GM21367 (cell line): ENCODE measurements around the gene AMOTL1.

Source experiments
- ATAC-seq: cut with Tn5 transposase; IDR thresholded peaks from one replicate; pipeline ENCODE4 v1.9.1; 2021; ENCODE audit not compliant: unreplicated experiment

AMOTL1 gene

DNA sequence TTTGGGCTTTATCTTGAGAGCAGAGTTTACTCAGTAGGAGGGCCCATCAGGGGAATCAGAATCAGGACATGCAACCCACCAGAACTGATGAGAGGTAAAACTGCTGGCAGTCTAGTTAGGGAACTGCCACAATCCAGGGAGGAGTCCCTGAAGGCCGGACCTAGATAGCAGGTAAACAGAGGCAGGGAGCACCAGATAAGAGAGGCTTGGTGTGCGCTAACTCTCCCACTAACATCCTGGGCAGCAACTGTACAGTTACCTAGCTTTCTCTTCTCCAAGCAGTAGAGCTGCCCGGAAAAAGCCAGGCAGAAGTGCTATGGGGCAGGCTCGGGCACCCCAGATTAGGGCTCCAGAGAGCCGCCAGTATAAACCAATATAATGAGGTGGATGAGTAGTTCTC lies 865 bp upstream of the AMOTL1 start:
- no peak for ATAC-seq

DNA sequence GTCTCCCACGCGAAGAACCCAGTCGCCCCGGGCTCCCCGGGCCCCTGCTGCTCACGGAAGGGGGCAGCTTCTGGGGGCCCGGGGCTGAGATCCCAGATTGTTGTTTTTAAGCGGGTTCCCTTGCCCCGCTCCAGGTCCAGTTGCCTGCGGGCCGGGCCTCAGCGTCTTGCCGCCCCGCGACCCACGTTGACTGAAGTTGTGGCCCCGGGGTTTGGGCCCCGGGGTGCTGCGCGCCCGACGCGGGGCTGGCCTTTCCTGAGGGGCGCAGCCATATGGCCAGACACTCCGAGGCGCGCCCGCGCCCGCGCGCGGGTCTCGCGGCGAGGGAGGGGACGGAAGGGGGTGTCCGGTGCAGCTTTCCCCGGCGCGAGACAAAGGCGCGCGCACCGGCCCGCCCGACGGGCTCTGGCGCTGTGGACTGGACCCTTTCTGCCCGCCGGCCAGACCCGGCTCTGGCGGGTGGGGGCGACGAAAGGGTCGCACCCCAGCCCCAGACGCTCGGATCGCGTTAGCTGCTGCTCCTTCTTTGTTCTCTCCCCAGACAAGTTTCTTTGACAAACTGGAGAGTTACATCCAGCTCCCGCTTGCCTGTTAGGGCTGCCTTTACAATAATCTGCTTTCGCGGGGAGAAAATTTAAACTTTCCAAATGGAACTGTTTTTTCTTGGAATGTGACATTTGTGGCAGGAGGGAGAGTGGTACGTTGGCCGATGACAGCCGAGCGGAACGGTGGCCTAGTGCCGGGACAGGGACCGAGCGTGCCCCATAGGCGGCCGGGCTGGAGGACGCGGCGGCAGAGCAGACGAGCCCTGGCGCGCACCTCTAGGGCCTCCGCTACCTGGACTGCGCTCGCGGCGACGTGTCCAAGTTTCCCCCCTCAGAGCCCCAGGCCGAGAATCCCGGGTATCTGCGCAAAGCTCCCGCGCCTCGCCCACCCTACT lies 716 bp downstream of the AMOTL1 start:
- ATAC-seq, result no peak

DNA sequence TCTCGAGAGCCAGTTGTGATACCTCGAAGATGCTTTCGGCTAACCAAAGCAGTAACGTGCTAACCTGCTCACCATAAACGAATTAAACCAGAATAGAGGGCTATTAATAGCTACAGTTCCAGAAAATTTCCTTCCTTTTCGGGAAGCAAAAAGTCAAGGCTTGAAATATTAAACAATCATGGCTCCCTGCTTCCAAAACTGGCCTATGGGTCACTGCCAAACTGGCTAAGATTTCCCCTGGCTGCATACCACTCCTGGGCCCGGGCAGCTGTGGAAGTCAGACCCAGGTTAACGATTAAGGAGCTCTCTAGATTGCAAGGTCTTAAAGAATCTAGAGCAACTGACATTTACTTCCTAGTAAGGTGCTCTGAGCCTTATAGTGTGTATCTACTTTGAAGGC lies 1.7 kb downstream of the AMOTL1 start:
- ATAC-seq, result no peak

DNA sequence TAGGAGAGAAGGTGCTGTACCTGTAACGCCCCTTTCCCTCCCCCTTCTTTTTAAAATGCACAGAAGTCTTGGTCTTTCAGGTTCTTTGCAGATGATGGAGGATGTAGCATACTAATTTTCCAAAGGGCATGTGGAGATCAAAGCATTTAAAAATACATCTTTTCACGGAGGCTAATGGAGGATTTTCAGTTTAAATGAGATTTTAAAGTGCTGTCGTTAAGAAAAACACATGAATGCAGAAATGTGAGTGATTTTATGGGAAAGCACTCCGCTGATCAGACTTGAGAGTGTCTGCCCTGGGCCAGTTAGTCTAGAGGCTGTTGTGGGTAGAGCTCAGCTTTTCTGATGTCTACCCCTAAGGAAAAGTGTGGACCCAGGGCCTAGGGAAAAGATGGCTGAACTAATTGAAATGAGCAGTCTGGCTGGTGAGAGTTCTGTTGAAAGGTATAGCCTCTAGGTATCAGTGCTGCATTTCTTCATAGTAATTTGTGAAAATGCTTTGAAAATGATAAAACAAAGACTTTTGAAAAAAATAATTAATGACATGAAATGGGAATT lies 2.5 kb downstream of the AMOTL1 start:
- ATAC-seq, result no peak

DNA sequence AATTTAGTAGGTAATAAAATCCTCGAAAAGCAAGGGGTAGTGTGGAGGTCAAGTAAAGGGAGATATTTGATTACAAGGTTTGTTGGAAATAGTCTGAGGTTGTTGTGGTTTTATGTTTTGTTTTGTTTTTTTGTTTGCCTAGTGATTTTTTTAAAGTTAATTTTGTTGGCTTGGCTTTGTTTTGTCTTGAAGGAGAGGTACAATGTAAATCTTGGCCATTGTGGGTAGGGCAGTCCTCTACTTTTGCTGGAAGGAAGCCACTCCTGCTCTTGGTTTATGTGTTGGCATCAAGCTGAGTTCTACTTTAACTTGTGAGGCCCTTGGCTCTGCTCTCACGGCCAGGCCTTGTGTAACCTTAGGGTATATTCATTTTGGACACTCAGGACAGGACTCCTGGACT lies 3.2 kb downstream of the AMOTL1 start:
- no peak for ATAC-seq

DNA sequence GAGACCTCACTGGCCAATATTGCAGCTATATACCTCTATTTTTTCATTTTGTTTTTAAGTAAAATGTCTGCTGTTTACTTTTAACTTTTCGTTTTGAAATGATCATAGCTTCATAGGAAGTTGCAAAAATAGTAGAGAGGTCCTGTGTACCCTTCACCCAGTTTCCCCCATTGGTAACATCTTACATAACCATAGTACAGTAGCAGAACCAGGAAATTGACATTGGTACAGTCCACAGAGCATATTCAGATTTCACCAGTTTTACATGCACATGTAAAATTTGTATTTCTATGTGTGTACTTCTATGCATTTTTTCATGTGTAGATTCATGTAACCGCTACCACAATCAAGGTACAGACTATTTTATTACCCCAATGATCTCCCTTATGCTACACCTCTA lies 3.8 kb downstream of the AMOTL1 start:
- no peak for ATAC-seq

DNA sequence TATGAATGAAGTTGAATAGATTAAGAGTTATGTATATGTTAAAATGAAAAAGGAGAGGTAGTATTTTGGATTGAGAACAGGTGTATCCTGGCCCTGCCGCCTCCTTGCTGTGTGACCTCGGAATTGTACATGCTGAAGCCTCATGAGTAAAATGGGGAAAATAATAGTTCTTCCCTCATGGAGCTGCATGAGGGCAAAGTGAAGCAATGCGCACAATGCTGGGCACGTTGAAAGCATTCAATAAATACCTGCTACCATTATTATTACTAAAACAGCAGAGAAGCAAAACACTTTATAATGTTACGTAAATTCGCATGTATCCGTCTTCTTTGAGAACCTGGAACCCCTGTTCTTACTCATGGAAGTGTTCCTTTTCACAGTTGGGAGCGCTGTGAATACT lies 5.7 kb downstream of the AMOTL1 start:
- no peak for ATAC-seq

DNA sequence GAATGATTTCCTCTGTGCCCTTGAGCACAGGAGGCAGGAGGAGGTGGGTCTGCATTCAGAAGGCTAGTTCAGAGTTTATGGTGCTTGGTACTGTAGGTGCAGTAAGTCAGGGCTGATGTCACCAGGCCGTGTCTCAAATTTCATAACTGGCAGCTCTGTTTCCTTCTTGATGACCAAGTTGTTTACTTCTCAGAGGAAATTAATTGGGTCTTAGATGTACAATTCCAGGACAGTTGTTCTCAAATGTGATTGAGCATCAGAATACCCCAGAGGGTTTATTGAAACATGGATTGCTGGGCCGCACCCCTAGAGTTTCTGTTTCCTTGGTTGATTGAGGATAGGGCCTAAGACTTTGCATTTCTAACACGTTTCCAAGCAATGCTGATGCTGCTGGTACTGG lies 6.2 kb downstream of the AMOTL1 start:
- no peak for ATAC-seq

DNA sequence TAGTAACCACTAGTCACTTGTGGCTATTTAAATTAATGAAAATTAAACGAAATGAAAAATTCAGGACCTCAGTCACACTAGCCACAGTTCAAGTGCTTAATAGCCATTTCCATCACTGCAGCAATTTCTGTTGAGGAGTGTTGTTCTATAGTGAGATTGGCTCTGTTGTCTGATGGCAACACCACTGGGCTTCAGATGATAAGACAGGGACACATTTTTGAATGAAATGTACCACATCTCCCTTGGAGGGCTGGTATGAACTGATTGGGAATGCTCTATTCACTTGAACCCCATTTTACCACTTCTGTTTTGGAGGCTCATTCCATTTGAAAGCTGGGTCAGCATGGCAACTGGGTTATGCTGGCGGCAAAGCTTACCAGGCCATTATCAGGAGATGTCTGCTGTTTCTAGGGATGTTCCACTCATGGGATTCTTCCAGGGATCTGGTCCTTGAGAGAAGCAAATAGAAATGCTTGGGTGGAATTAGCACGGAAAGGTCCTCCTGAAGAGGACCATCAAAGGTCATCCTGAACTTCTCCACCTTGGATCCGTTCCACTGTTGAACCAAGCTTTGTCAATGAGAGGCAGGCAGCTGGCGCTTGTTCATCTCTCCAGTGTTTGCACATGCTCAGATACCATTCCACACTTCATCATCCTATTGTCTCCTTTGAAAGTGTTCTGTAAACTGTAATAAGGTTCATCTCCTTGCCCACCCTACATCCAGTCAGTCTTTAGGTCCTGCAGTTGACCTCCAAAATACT lies 7.6 kb downstream of the AMOTL1 start:
- ATAC-seq, result no peak

DNA sequence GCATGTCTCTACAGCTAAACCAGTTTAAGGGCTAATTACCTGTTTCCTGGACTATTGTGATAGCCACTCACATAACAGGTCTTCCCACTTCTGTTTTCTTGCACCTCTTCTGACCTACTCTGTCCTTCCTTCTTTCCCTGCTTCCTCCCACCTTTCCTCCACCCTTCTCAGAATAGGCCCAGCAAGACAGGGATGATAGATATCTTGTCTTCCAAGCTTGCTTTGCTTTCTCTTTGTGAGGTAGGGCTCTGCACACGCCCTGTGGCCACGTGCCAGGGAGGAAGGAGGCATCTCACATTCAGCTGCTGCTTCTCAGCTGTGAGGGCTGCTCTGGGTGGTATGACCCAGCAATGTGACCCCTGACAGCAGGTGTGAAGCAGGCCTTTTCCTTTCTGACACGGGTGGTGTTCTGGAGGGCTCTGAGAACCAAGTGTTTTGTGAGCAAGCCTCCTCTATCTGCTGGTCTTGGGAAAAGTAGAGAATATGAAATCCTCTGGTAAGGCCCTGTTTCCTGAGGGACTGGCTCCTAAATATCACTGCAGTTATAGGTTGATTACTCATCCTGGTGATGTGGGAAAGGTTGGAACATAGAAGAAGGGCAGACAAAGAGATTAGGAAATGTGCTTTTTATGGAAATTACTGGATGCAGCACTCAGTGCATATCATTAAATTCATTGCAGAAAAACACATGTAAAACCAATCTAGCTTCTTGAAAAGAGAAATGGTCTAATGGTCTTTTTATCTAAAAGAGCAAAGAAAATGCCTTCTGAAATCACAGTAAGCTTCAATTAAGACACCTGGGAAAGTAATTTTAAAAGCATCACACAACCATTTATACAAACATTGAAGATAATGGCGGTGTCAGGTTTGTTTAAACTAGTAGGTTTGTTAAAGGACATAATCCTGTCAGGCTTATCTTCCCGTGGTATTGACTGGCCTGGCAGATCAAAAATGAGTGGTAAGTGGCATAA lies 8.5 kb downstream of the AMOTL1 start:
- ATAC-seq, result no peak

DNA sequence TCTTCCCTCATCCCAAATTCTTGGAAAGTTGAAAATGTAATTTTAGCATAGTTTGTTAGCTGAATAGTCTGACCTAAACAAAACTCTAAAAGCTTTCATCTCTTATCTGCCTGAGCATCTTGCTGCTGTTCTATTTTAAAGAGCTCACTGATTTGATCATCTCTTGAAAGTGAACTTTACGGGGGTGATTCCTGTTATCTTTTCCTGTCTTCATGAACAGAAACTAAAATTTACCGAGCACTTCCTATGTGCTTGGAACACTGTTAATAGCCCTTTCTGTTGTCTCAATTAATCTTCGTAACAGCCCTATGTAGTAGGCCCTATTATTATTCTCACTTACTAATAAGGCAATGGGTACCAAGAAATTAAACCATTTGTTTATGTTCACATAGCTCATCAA lies 12.3 kb downstream of the AMOTL1 start:
- no peak for ATAC-seq

DNA sequence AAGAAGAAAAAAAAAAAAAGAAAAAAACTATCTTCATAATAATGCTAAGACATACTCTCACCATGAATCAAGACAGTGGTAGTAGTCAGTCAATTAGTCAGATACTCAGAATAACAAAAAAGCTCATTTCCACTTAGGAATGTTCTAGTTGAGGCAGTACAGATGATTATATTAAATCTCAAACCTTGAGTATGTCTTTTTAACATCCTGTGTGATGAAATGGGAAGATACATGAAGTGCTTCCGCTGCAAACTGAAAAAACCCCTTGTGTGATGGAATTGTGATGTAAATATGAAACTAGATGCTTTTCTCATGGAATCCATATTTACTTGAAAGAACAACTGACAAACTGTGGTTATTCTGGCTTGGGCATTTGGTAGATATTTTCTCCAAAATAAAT lies 13.7 kb downstream of the AMOTL1 start:
- no peak for ATAC-seq

DNA sequence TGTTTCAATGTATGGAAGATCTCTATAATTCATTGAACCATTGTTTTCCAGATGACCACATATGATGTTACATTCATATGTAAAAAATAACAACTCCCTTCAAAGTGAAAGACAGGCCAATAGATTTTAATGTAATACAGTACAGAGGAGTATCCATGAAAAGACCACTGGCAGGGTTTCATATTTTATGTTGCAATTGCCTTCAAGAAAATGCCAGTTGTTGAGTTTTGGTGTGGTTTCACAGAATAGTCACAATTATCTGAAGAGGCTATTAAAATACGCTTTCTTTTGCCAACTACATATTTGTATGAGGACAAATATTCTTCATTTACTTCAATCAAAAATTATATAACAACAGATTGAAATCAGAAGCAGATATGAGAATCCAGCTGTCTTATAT lies 14.3 kb downstream of the AMOTL1 start:
- ATAC-seq, result no peak

DNA sequence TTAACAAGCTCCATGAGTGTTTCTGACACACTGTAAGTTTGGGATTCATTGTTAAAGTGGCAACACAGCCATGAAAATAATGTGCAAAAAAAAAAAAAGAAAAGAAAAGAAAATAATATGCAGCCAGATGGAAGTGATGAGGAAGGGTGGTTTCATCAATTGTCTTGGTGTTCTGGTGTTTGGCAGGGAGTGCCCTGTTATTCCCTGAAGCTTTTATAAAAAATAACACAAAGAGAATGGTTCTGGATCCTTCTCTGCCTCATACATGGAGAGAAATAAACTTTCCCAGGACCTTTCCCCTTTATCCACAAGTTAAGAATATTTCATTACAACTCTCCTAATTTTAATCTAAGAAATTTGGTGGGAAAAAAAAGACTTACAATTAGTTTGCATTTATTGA lies 16.7 kb downstream of the AMOTL1 start:
- ATAC-seq, result no peak

DNA sequence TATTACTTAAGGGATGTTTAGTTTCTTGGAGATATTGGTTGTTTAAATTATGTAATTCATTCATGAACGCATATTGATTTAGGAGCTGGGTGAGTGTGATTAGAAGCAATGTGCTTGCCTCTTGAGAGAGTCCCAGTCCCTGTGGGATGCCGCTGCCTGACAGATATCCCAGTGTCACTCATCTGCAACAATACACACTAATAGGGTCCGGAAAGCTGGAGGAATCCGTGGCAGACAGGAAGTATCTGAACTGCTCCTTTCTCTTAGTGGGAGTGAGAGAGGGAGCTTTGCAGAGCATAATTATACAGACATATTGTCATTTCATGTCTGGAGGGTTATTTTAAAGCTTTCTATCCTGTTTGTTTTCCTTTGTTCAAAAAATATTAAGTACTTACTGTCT lies 17.4 kb downstream of the AMOTL1 start:
- no peak for ATAC-seq

DNA sequence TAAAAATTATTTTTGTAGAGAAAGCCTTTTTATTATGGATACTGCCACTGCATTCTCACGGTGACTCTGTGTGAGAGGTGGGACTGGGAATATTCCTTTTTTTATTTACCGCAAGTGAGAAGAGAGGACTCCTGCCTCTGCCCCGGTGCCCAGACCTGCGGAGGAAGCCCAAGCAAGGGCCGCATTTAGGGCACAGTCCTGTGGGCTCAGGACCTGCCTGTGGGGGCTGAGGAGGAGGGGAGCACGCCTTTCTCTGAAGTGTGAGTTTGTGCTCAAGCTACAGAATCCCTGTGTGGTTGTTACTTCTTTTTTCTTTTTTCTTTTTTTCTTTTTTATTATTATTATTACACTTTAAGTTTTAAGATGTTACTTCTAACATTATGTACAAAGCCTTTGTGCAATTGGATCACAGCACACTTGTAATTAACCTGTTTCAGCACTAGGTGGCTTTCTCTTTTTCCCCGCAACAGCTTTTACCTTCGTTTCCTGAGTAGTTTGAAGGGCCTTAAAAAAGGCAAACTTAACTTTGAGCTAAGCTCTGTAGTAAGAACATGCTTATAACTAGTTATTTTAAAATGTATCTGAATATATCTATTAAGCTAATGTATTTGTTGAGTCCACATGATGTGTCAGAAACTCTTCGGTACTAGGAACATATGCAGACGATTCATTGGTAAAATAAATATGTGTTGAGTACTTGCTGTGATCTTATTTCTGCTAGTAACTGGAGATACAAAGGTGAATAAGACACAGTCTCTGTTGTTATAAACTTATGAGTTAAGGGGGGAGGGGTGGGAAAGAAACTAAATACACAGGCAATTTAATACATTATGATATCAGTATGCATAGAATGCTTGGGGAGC lies 18.3 kb downstream of the AMOTL1 start:
- no peak for ATAC-seq

DNA sequence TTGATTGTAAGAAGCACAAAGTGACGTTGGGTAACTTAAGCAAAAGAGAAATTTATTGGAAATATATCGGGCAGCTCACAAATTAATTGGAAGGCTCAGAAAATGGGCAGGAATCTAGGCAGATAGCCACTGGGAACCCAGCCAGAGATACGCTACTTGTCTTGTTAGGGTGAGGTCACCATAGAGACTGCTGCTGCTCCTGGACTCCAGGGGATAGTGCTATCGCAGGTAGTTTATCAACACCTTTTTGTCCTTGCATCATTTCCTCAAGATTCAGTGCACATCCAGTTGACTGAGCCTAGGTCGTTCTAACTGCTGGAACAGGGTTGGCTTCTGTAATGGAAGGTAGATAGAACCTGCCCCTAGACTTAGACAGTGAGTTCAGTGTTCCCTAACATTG lies 19.6 kb downstream of the AMOTL1 start:
- no peak for ATAC-seq

DNA sequence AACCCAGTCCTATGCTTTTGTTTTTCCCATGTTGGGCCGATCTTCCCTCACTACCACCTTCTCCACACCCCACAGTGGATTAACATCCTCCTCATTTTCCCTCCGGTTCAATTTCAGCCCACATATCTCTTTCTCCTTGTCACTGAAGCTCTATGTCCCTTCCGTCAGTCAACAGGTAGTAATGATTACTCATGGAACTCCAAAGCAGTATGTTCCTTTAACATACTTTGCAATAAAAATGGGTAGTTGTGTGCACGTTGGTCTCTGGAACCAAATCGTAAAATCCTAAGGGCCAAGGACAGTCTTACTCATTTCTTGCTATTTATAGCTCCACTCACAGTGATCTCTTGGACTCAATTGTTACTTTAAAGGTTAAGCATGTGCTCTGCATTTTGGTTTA lies 20.2 kb downstream of the AMOTL1 start:
- no peak for ATAC-seq

DNA sequence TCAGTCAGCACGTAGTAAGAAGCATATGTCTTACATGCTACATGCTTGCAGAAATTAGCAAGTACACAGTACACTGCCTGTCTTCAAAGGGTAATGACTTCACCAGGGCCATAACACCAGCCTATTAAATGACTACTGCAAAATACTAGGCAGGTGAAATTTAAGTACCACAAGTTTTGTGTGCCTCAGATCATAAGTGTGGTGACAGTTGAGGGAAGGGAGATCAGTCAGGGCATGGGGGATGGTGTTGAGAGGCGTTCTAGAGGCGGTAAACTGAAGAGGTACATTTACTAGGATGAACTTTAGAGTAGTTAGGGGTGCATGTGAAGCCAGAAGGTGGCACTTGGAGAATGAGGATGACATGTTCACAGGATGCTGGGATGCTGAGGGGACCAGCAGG lies 22.0 kb downstream of the AMOTL1 start:
- ATAC-seq, result no peak

DNA sequence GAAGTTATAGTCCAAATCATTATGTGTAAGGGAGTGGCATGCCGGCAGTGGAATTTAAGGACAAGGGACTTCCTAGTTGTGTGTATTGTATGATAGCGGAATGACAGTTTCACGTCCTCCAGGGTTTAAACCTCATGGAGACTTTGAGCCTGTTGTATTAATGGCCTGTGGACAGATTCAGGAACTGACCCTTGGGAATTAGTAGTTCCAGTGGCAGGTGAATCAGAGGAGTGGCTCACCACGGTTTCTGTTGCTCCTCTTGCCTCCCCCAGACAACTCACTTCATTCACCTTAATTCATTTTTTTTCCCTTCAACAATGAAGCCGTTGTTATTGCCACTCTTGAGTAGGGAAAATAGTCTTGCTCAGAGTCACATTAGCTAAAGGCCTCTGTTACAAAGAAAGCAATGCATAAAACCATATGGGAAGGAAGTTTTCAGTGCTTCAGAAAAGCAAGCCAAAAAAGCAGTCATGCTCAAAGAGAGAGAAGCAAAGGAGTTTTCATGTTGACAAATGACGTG lies 22.6 kb downstream of the AMOTL1 start:
- ATAC-seq, result no peak
